HG03520 (cell line): ENCODE results near the gene CDK11A.

Experiments
- ATAC-seq: cut with Tn5 transposase; IDR thresholded peaks from one replicate; pipeline ENCODE4 v1.9.1; 2021; ENCODE audit warnings: mild to moderate bottlenecking, moderate library complexity; ENCODE audit not compliant: unreplicated experiment

Gene CDK11A

GRCh38 chr1:1724035-1724864, at the start of gene CDK11A:
Gene CDK11A (minus strand): TSS chr1:1724357. CDS start chr1:1722818, 1,539 bp downstream.
- ATAC-seq: peak; percentile 92

DNA sequence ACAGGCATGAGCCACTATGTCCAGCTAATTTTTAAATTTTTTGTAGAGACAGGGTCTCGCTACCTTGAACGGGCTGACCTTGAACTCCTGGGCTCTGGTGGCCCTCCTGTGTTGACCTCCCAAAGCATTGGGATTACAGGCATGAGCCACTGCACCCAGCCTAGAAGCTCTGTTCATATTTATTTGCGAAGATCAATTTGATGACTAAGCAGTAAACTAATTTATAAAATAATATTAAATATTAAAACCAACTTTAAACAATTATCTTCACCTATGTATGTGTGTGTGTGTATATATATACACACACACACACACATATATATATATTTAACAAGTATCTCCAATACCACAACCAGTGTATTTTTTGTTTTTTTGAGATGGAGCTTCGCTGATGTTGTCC, 49.7 kb upstream of the CDK11A start:
- no peak for ATAC-seq

GRCh38 chr1:1771096-1771495, 46.9 kb upstream of the CDK11A start:
- ATAC-seq: no peak

DNA sequence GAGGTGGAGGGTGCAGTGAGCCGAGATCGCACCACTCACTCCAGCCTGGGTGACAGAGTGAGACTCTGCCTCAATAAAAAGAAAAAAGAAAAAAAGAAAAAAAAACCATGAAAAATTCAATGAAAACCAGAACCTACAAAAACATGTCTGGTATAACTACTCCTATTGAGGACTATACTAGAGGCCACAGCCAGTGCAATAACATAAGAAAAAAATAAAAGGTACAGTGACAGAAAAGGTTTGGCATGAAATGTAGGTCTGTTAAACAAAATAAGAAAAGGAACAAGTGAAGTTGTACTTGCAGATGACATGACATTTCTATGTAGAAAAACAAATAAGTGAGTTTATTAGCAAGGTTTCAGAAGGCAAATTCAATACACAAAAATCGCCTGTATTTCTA, 45.9 kb upstream of the CDK11A start:
- no peak for ATAC-seq

GRCh38 chr1:1768249-1768992, 44.3 kb upstream of the CDK11A start:
- no peak for ATAC-seq

DNA sequence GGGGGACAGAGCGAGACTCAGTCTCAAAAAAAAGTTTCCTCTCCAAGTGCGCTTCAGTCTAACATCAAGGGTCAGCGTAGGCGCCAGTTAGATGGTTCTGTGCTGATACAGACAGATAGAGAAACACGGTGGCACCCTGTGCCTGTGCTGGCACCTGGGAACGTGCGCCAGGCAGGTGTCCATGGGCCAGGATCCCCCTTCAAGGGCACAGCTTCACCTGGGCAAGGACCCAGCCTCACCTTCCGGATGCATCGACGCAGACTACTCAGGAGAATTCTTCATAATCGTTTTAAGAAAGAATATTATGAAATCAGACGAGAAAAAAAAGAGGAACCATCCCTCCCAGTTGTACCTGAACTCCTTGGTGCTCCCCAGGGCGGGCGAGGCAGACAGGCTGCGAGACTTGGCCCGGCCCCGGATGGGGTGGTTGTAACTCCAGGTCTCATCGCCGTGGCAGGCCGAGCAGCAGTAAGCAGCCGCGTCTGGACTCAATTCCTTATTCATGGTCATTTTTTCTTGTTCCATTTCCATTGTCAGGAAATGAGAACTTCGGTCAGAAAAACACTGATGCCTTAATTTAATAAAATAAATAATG, 40.8 kb upstream of the CDK11A start:
- no peak for ATAC-seq

DNA sequence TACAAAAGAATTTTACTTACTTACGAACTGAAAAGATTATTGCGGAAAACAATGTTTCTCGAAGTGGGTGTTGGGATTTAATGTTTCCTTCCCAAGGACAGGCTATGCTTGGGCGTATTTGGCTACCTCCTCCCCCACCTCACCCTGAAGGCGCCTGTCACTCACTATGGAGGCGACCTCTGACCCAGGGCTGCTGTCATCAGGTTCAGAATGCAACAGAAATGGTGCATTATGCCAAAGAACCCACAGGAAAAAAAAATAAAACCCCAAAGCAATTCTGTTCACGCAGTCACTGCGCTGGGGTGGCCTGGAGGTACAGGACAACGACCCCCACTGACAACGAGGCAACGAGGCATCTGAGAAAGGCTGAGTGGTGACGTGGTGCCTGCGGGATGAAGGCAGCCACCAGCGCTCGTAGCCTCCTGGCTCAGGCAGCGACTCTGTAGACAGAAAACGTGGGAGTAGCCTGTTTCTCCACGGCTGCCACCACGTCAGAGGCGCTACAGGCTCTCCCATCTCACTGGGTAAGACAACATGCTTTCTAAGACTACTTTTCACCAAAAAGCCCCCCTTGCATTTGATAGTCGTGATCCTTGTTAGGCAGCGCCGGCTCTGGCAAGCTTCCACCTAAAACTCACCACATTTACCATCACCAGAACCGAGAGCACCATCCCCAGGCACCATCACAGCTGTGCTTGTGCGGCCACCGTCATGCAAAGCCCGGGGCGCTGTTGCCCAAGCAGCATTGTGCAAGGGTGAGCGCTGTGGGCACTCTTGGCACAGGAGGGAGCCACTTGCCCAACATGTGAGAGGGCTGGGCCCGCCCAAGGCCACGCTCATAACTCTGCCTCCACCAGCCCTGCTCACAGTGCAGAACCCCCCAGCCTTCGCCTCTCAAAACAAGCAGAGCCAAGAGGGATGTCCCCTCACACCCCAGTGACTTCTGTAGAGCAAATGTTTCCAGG, 39.8 kb upstream of the CDK11A start:
- no peak for ATAC-seq

GRCh38 chr1:1761504-1762376, 37.6 kb upstream of the CDK11A start:
- no peak for ATAC-seq

GRCh38 chr1:1760715-1761114, 36.6 kb upstream of the CDK11A start:
- ATAC-seq: no peak

DNA sequence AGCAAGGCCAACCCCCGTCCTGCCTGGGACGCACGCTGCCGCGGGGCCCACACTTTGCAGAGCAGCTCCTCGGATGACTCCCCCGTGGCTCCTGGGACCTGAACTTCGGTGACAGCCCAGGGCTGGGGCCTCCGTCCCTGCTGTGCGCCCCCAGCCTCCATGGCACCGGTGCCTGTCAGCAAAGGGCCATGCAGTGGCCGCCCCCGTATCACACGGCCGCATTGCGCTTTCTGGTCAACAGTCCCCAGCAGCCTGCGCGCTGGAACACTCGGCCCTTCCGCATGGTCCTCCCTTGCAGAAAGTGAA, 36.1 kb upstream of the CDK11A start:
- no peak for ATAC-seq

GRCh38 chr1:1759456-1760344, 35.5 kb upstream of the CDK11A start:
- ATAC-seq: no peak

DNA sequence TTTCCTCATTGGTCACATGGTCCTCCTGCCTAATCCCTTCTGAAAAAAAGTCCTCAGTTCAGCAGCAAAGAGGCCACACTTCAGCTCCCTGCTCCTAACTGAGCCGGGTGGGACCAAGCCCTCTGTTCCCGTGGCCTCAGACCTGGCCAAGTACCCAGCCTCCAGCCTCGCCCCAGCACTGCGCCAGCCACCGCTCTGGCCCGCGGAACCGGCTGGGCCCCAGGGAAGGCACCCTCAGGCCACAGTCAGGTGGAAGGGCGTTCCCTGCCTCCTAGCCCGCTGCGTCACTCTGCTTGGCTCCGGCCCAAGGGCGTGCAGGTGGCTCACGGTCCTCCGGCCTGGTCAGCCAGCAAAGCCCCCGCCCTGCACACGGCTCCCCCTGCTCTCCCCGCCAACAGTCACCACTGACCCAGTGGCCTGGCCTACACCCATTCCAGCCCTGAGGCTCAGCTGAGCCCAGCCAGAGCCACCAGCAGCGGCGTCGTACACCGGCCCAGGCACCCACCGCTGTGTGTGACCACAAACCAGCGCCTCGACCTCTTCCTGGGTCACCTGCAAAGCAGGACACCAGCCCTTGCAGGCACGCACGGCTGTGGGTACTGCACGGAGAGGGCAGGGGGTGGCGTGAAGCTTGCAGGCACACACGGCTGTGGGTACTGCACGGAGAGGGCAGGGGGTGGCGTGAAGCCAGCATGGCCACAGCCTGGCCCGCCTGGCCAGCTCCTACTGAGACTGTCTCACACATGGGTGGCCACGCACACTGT, 34.7 kb upstream of the CDK11A start:
- ATAC-seq: no peak

- ATAC-seq: no peak
Observed at GRCh38 chr1:1758059-1758621, 34.0 kb upstream of the CDK11A start.

DNA sequence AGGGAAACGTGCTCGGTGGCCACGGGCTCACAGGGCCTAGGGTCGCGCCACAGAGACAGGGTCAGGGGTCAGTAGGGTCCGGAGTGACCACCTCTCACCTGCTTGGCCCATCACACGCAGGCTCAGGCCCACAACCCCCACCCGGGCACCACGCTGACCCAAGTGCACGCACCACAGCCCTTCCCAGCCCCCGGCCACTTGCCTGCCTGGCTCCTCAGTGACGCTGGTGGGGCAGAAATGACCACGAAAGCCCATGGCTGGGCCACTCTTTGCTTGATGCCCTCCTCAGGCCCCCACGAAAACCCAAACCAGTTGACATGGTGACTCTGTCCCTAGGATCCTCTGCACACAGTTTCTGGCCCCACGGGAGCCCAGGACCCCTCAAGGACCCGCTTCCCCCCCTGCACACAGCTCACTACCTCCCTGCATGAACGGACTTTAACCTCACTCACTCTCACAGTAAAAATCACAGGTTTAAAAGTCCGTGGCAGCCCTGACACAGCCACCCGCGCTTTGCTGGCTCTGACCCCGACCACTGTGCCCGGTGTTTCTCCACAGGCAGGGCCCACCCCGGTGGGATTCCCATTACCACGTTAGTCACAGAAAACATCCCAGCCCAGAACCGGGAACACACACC, 33.4 kb upstream of the CDK11A start:
- ATAC-seq: no peak

DNA sequence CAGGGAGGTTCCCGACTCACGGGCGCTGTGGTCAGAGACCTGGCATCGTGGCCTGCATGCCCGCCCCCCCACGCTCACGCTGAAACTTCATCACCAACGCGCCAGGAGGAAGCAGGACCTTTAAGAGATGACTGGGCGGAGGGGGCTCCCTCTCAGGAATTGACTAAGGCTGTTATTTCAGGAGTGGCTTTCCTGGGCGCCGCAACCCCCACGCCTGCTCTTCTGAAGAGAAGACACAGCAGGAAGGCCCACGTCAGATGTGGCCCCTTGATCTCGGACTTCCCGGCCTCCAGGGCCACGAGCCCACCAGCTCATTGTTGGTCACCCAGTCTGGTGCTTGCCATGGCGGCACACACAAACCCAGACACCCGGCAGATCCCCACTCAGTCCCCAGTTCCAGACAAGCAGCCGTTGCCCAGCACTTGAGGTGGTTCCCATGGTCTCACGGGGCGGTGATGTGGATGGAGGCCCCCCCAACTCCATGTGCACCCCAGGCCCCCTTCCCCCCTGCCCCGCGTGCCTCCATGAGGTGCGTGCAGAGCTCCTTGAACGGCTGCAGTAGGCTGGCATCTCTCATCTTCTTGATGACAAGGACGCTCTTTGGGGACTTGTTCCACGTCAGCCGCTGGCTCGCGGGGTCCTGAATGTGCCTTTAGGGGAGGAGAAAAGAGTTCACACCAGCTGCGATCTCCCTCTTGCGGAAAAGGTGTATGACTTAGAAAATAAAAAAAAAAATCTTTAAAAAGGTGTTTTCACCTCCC, 32.7 kb upstream of the CDK11A start:
- ATAC-seq: no peak

- no peak for ATAC-seq
Observed at GRCh38 chr1:1755852-1756251, 31.7 kb upstream of the CDK11A start.

- no peak for ATAC-seq
Observed at GRCh38 chr1:1755426-1755825, 31.3 kb upstream of the CDK11A start.
